LNCAP (cell line): ENCODE data around the gene CCDC63.
A peak's percentile ranks its signal among the peaks of the same experiment; 100 is the strongest.

Experiments used
- TF ChIP-seq, protein P1 (sequence below): fragments of 450-650 bp; IDR thresholded peaks from 2 replicates; pipeline ENCODE4 v1.5.1; 2017; ENCODE audit warnings: mild to moderate bottlenecking

Gene CCDC63

DNA sequence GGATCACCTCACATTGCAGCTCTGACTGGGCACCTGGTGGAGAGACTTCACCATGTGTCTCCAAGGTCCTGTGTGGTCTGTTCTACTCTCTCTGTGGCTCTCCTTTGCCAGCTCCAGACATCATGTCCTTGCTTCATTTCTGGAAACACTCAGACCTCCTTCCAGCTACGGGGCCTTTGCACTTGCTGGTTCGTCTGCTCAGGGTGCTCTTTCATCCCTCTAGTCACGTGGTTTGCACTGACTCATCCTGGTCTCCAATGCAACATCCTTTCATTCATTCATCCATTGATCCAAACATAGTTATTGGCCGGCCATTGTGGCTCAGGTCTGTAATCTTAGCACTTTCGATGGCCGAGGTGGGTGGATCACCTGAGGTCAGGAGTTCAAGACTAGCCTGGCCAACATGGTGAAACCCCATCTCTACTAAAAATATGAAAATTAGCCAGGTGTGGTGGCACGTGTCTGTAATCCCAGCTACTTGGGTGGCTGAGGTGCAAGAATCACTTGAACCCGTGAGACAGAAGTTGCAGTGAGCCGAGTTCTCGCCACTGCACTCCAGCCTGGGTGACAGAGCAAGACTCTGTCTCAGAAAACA, 23.9 kb upstream of the CCDC63 start:
- TF ChIP-seq, protein P1, sequence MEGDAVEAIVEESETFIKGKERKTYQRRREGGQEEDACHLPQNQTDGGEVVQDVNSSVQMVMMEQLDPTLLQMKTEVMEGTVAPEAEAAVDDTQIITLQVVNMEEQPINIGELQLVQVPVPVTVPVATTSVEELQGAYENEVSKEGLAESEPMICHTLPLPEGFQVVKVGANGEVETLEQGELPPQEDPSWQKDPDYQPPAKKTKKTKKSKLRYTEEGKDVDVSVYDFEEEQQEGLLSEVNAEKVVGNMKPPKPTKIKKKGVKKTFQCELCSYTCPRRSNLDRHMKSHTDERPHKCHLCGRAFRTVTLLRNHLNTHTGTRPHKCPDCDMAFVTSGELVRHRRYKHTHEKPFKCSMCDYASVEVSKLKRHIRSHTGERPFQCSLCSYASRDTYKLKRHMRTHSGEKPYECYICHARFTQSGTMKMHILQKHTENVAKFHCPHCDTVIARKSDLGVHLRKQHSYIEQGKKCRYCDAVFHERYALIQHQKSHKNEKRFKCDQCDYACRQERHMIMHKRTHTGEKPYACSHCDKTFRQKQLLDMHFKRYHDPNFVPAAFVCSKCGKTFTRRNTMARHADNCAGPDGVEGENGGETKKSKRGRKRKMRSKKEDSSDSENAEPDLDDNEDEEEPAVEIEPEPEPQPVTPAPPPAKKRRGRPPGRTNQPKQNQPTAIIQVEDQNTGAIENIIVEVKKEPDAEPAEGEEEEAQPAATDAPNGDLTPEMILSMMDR, result no peak

DNA sequence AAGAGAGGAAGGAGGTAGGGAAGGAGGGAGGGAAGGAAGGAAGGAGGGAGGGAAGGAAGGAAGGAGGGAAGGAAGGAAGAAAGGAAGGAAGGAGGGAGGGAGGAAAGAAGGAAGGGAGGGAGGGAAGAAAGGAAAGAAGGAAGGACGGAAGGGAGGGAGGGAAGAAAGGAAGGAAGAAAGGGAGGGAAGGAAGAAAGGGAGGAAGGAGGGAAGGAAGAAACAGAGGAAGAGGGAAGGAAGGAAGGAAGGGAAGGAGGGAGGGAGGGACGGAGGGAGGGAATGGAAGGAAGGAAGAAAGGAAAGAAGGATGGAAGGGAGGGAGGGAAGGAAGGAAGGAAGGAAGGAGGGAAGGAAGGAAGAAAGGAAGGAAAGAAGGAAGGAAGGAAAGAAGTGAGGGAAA, 22.4 kb upstream of the CCDC63 start:
- TF ChIP-seq, protein P1, result no peak

DNA sequence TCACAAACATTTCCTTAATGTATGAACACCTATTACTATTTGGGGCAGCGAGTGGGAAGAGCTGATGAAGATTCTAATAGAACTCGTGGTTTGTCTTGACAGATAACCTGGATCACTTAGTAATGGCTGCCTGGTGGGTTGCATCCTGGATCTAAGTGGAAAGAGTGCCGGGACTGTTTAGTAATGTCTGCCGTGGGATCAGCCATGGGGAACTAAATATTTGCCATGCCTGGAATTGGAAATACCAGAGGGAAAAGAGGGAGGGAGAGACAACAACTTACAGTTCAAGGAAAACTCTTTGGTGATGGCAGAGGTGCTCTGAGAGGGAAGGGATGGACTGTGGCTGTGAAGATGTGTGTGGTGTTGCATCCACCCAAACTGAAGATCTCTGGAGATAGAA, 21.3 kb upstream of the CCDC63 start:
- TF ChIP-seq, protein P1, result no peak

DNA sequence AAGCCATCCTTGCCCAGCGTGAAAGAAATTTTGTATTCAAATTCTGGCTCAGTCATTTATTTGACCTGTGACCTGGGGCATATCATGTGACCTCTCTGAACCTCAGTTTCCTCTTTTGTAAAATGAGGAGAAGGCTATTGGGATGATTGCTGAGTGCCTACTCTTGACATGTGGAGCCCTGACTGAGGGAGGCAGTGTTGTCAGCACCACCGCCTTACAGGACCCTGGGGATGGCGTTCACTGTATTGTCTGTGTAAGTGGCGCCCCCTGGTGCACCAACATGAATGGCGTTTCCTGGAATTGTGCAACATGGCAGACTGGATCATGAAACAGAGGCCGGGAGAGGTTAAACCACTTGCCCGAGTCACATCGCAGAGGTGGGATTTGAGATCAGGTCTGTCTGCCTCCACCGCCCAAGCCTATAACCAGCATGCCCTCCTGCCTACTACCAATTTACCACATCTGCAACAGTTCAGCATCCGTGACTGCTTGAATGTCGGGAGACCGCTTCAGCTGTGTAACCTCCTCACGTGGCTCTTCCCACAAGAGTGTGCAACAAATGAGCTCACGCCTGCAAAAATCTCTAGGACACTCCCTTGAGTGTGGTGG, 20.1 kb upstream of the CCDC63 start:
- TF ChIP-seq, protein P1, result peak; percentile 88

DNA sequence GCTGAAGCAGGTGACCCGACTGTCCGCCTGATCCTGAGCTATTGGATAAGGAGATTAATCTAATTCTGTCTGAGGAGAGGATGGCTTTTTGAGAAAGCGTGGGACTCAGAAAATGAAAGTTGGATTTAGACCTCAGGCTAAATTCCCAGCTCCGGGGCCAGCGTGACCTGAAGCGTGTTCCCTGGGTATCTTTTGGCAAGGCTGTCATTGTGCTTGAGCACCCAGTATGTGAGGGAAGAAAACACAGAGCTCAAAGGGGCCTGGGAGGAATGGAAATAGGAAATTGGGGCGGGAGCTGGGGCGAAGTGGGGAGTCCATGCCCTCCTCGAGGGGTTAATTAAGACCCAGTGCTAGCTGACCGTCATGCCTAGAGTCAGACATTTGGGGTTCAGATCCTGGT, 17.5 kb upstream of the CCDC63 start:
- TF ChIP-seq, protein P1, result no peak

DNA sequence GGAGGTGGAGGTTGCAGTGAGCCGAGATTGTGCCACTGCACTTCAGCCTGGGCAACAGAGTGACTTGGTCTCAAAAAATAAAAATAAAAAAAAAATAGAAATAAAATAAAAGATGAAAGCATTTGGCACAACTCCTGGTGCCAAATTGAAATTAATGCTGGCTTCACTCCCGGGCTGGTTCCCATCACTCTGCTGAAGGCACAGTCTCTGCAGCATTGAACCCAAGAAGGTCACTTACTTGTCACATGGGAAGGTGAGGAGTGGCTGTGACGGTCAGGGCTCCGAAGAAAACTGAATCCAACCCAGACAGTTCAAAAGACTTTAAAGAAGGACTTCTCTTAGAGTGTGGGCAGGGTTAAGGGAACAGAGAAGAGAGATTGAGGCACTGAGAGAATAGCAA, 10.5 kb upstream of the CCDC63 start:
- TF ChIP-seq, protein P1, result no peak

DNA sequence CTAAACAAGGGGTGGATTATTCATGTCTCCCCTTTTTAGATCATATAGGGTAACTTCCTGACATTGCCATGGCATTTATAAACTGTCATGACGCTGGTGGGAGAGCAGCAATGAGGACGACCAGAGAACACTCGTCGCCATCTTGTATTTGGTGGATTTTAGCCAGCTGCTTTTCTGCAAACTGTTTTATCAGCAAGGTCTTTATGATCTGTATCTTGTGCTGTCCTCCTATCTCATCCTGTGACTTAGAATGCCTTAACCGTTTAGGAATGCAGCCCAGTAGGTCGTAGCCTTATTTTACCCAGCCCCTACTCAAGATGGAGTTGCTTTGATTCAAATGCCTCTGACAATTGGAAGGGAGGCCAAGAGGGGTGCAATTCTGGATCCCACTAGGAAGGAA, 5.8 kb upstream of the CCDC63 start:
- TF ChIP-seq, protein P1, result no peak

DNA sequence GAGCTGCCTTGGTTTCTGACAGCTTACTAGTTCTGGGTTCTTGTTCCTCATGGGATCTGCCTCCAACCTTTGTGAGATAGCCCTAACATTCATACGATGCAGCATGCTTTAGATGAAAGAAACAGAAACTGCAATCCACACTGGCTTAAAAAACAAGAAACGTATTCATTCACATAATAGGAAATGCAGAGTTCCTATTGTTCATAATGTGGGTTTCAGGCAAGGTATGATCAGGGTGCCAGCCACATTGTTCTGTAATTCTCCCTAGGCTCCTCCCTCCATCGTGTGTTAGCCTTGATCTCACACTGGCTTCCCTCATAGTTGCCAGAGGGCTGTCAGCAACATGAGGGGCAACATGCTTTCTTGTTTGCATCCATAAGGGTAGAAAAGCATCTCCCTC, 2.7 kb upstream of the CCDC63 start:
- TF ChIP-seq, protein P1, result no peak
